B cell (primary cell): Measurements from ENCODE around the gene SEC24D.

Experiments
- CTCF ChIP-seq: fragments of 200-600 bp; IDR thresholded peaks from one replicate; pipeline ENCODE4 v1.8.0; 2022; ENCODE audit warnings: antibody characterized with exemption, mild to moderate bottlenecking
- EZH2 ChIP-seq: IDR thresholded peaks from 2 replicates; pipeline ENCODE4 v1.6.1; 2012; ENCODE audit warnings: borderline replicate concordance, low read depth, mild to moderate bottlenecking, moderate library complexity, low read length; ENCODE audit not compliant: insufficient read depth, poor library complexity, severe bottlenecking

GRCh38 chr4:118749347-118749988 is 86.5 kb downstream of the SEC24D start:
- TF ChIP-seq CTCF (no peak), EZH2 (no peak)
